ENCODE data around the gene SLC36A3. TPM values are rescaled to one million over a fixed set of nuclear protein-coding genes. Genes with fewer than 3 reads are reported as not detected.

SLC36A3 gene
- total and polyA plus RNA-seq, 2 of the 8 experiments (the other 6 are each of a cell fraction or from before 2014, with no cell fraction given): not detected

- DNase-seq (ENCODE audit: low read depth in 1 of 2, low spot score in 2 of 2): no peak
- Histone ChIP-seq H3K23ac (ENCODE audit: insufficient read length) (no peak overlapping the region), H2BK15ac (ENCODE audit: low read length) (no peak overlapping the region), H3K36me3 (ENCODE audit: control insufficient read depth in 2 of 4, insufficient read depth in 4 of 4, low read length in 3 of 4) (no peaks in the 10 kb centered on the region), H2BK120ac (replicated peaks; ENCODE audit: low read depth, low read length) (no peak overlapping the region), H2BK5ac (ENCODE audit: low read depth, low read length) (no peak overlapping the region), H2AFZ (ENCODE audit: low read length) (no peak overlapping the region), H3K14ac (ENCODE audit: insufficient read length) (no peak overlapping the region), H3K9me3 (ENCODE audit: insufficient read depth in 2 of 2, low read depth in 1 of 2, low read length in 1 of 2) (no peaks in the 10 kb centered on the region), H3K27ac (ENCODE audit: low read depth, low read length) (no peak overlapping the region), H2AK5ac (ENCODE audit: low read depth, low read length) (no peak overlapping the region), H3K4me3 (ENCODE audit: extremely low read depth in 1 of 4, insufficient read depth in 2 of 4, low read depth in 3 of 4, low read length in 4 of 4) (no peak overlapping the region), H4K91ac (replicated peaks; ENCODE audit: insufficient read length, low read length) (no peak overlapping the region), H3K23me2 (ENCODE audit: low read depth, low read length) (no peaks in the 10 kb centered on the region; the same call in 1 of the 2 replicates), H3K56ac (replicated peaks; ENCODE audit: insufficient read length, low read depth, low read length) (no peak overlapping the region), H2BK20ac (ENCODE audit: low read length) (no peak overlapping the region), H3K4me1 (replicated peaks in 1 of 4; ENCODE audit: control insufficient read depth in 3 of 4, insufficient read depth in 4 of 4, low read length in 3 of 4) (no peaks in the 10 kb centered on the region), H3K27me3 (replicated peaks in 1 of 4; ENCODE audit: control insufficient read depth in 3 of 4, extremely low read depth in 1 of 4, insufficient read depth in 3 of 4, low read length in 3 of 4) (peaks cover 0 to 2% (median 0%) of the 10 kb centered on the region in 4 experiments; a peak in 1 of 7 replicates), H3K4ac (replicated peaks; ENCODE audit: insufficient read length, low read depth, low read length) (no peak overlapping the region), H3K9ac (replicated peaks in 1 of 4; ENCODE audit: extremely low read depth in 1 of 4, low read depth in 3 of 4, low read length in 3 of 4) (no peak overlapping the region), H4K5ac (ENCODE audit: insufficient read length, low read depth, low read length) (no peak overlapping the region), H2BK12ac (ENCODE audit: low read depth, low read length) (no peak overlapping the region), H4K8ac (ENCODE audit: extremely low read depth, insufficient read depth, low read length) (no peak overlapping the region), H3K79me2 (ENCODE audit: control insufficient read depth in 1 of 2, insufficient read depth in 2 of 2, low read length in 2 of 2) (no peaks in the 10 kb centered on the region), H3K79me1 (ENCODE audit: low read depth, low read length) (no peaks in the 10 kb centered on the region), H4K20me1 (replicated peaks in 1 of 2; ENCODE audit: control insufficient read depth in 1 of 2, insufficient read depth in 2 of 2, low read length in 2 of 2) (no peaks in the 10 kb centered on the region), H3K4me2 (ENCODE audit: insufficient read depth in 1 of 2, low read depth in 2 of 2, low read length in 2 of 2) (no peak overlapping the region), H3K18ac (ENCODE audit: extremely low read depth, low read length) (no peak overlapping the region)
- 79% methylated on average over 4 of the region's 4 CpGs; no CpG with 5 or more reads in 1 of the 2 experiments for WGBS, 2 experiments (ENCODE audit: extremely low coverage in 1 of 2, insufficient coverage in 1 of 2, insufficient read length in 1 of 2, insufficient replicate concordance in 2 of 2, low coverage in 1 of 2, low lambda C conversion rate in 2 of 2, missing lambda C conversion rate in 1 of 2)
- POLR2A ChIA-PET (ENCODE audit: partially characterized antibody): interaction anchor here (1.3 kb wide), 1 partner anchor 20 kb away, joined by 4 read pairs; no protein-coding TSS in a partner anchor
- CTCF ChIA-PET (ENCODE audit: partially characterized antibody): interaction anchor here (0.6 to 1.1 kb wide), 3 partner anchors 16 to 232 kb away, joined by 3 read pairs; no protein-coding TSS in a partner anchor
- no peak for FAIRE-seq
- TF ChIP-seq PHF8 (conservative IDR thresholded peaks at IDR 0.05; ENCODE audit: low read depth, low read length): no peak
- no peak for TF ChIP-seq USF2 (IDR thresholded peaks at IDR 0.05; ENCODE audit: low read length)
- no peak for TF ChIP-seq SAP30 (IDR thresholded peaks at IDR 0.05; ENCODE audit: insufficient read depth, insufficient replicate concordance, low read length)
- TF ChIP-seq NANOG (IDR thresholded peaks at IDR 0.05; ENCODE audit: insufficient read depth, low read depth, low read length, poor library complexity, severe bottlenecking): no peak
- no peak for TF ChIP-seq TAF7 (optimal IDR thresholded peaks at IDR 0.05; ENCODE audit: borderline replicate concordance, low read depth, low read length)
- no peak for TF ChIP-seq SP4 (IDR thresholded peaks at IDR 0.05; ENCODE audit: low read length)
- TF ChIP-seq CHD1 (IDR thresholded peaks at IDR 0.05; ENCODE audit: low read depth, low read length): no peak
Observed at GRCh38 chr5:151338734-151339133, 35.2 kb upstream of the SLC36A3 start.

All from H1 (cell line).